ENCODE data around the gene BBX. TPM values are rescaled to one million over a fixed set of nuclear protein-coding genes. Genes with fewer than 3 reads are reported as not detected.

Gene BBX
- total and polyA plus RNA-seq, 2 of the 4 experiments (the other 2 are of a cell fraction), result 13.6 to 107 TPM

DNA sequence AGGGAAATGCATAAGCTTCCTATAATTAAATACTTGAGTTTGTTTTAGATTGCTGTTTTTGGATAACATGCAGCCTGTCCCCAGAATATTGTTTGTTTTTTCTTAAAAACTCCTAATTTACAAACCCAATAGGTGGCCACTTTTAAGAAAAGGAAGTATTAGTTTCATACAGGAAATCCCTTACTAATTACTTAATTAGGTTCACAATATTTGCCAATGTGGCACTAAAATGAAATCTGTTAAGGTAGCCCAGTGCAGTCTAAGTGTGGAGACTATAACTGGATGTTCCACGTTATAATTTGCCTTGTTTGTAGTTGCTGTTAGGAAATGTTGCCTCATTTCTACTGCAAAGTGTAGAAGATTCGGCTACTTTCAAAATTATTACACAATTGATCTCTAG lies 195.8 kb downstream of the BBX start:
- Histone ChIP-seq H2BK120ac (ENCODE audit: low read depth, low read length) (no peak overlapping the region), H3K4me2 (ENCODE audit: low read depth, low read length) (no peak overlapping the region), H2AK5ac (ENCODE audit: low read depth, low read length) (no peak overlapping the region), H2AK9ac (replicated peaks; ENCODE audit: low read depth, low read length, poor library complexity) (no peak overlapping the region), H3K36me3 (ENCODE audit: control insufficient read depth, insufficient read depth, low read length) (0 out of 2 replicates have a peak, but pooled peaks cover 2% of the 10 kb centered on the region), H3K9me1 (ENCODE audit: insufficient read depth, low read length) (no peaks in the 10 kb centered on the region; the same call in 1 of the 2 replicates), H2BK15ac (ENCODE audit: low read depth, low read length) (no peak overlapping the region), H4K8ac (ENCODE audit: low read depth in 2 of 2, low read length in 2 of 2) (no peak overlapping the region), H4K5ac (ENCODE audit: low read depth, low read length) (no peak overlapping the region), H3K27ac (ENCODE audit: insufficient read depth, low read length) (no peak overlapping the region), H3K56ac (ENCODE audit: extremely low read depth, insufficient read depth, low read length) (no peak overlapping the region), H3K18ac (ENCODE audit: low read depth, low read length) (no peak overlapping the region), H2BK5ac (ENCODE audit: low read depth, low read length, poor library complexity, severe bottlenecking) (no peak overlapping the region), H2BK20ac (ENCODE audit: low read depth, low read length) (no peak overlapping the region), H3K27me3 (ENCODE audit: control insufficient read depth, insufficient read depth, low read length) (no peaks in the 10 kb centered on the region), H3K4me3 (ENCODE audit: insufficient read depth, low read depth, low read length) (no peak overlapping the region), H3K14ac (replicated peaks; ENCODE audit: low read depth, low read length) (no peak overlapping the region), H3K9ac (ENCODE audit: low read depth, low read length) (no peak overlapping the region), H3K9me3 (ENCODE audit: control insufficient read depth, insufficient read depth, low read length) (no peaks in the 10 kb centered on the region), H3K23ac (ENCODE audit: low read depth, low read length) (no peak overlapping the region), H2AFZ (replicated peaks; ENCODE audit: low read length, poor library complexity) (no peak overlapping the region), H3K4me1 (ENCODE audit: control insufficient read depth, insufficient read depth, low read length) (peaks cover 5% of the 10 kb centered on the region), H4K20me1 (ENCODE audit: insufficient read depth, low read length) (no peaks in the 10 kb centered on the region), H4K91ac (ENCODE audit: insufficient read depth, low read depth, low read length) (no peak overlapping the region), H3K4ac (ENCODE audit: low read depth, low read length) (no peak overlapping the region), H3K79me1 (ENCODE audit: low read depth in 1 of 2, low read length in 2 of 2) (no peaks in the 10 kb centered on the region)
- DNase-seq (no peak), ATAC-seq (ENCODE audit: low read depth) (no peak)
- ChIA-PET POLR2A (ENCODE audit: unreplicated experiment) (no interaction called here), CTCF (no interaction called here)
- no TSS peak for BruUV-seq (replicated peaks)
- TF ChIP-seq SMC3 (IDR thresholded peaks at IDR 0.05; ENCODE audit: low read depth, low read length) (no peak), MXI1 (IDR thresholded peaks at IDR 0.05; ENCODE audit: borderline replicate concordance, low read depth, low read length) (no peak), RAD21 (IDR thresholded peaks at IDR 0.05; ENCODE audit: low read length) (no peak)
- TF ChIP-seq, protein P1, sequence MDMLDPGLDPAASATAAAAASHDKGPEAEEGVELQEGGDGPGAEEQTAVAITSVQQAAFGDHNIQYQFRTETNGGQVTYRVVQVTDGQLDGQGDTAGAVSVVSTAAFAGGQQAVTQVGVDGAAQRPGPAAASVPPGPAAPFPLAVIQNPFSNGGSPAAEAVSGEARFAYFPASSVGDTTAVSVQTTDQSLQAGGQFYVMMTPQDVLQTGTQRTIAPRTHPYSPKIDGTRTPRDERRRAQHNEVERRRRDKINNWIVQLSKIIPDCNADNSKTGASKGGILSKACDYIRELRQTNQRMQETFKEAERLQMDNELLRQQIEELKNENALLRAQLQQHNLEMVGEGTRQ (IDR thresholded peaks at IDR 0.05; ENCODE audit: low read depth, low read length), result no peak
- in situ Hi-C loops (cut with MboI; ENCODE audit: low sequenced_read_pairs), result no loop called here
- WGBS, 2 experiments (ENCODE audit: extremely low coverage in 2 of 2, insufficient read length in 1 of 2), result no CpG with 5 or more reads among the region's 2 CpGs
- dilution Hi-C loops (cut with HindIII; ENCODE audit: low sequenced_read_pairs, unreplicated experiment), result no loop called here
- intact Hi-C loops (cut with micrococcal nuclease), result no loop called here

Measured in IMR-90 (cell line).